Esophagus mucosa (tissue), 1 donor: ENCODE data around the gene MYPN. TPM values are rescaled to one million over a fixed set of nuclear protein-coding genes. Genes with fewer than 3 reads are reported as not detected.
A peak's percentile ranks its signal among the peaks of the same experiment; 100 is the strongest.

Experiments used
- ATAC-seq: fragments of 200-7000 bp; cut with Tn5 transposase; one replicate; pipeline ENCODE4 v1.9.1; 2020
- total RNA-seq: library from RNA; stranded (reverse); gene quantifications from one replicate; pipeline ENCODE4 v1.2.4, GENCODE V29; 2023
- donor health status: DM: yes; HTN: yes; CAD: no.

The MYPN gene
- total RNA-seq, 1 donor from 2014 or later = 0.08 TPM

GRCh38 chr10:68090586-68090985 lies 18.7 kb upstream of the MYPN start:
- ATAC-seq = no peak

- ATAC-seq = no peak
Measured at GRCh38 chr10:68092512-68092911, 16.8 kb upstream of the MYPN start.

- peak; percentile 11 for ATAC-seq
Measured at GRCh38 chr10:68095153-68095552, 14.1 kb upstream of the MYPN start.

GRCh38 chr10:68096913-68097516 lies 12.3 kb upstream of the MYPN start:
- peak; percentile 96 for ATAC-seq

GRCh38 chr10:68099736-68100135 lies 9.6 kb upstream of the MYPN start:
- ATAC-seq = no peak

GRCh38 chr10:68101066-68101465 lies 8.2 kb upstream of the MYPN start:
- ATAC-seq = no peak

- no peak for ATAC-seq
Measured at GRCh38 chr10:68103261-68103878, 5.9 kb upstream of the MYPN start.

- ATAC-seq = no peak
Measured at GRCh38 chr10:68103901-68104300, 5.4 kb upstream of the MYPN start.

GRCh38 chr10:68105820-68106219 lies 3.5 kb upstream of the MYPN start:
- no peak for ATAC-seq

- no peak for ATAC-seq
Measured at GRCh38 chr10:68106656-68107055, 2.6 kb upstream of the MYPN start.

GRCh38 chr10:68107651-68108050 lies 1.6 kb upstream of the MYPN start:
- no peak for ATAC-seq

- ATAC-seq = no peak
Measured at GRCh38 chr10:68108051-68108450, 1.2 kb upstream of the MYPN start.

- no peak for ATAC-seq
Measured at GRCh38 chr10:68108653-68109052, 635 bp upstream of the MYPN start.

GRCh38 chr10:68110027-68110426 lies 739 bp downstream of the MYPN start:
- no peak for ATAC-seq

- ATAC-seq = no peak
Measured at GRCh38 chr10:68111584-68111983, 2.3 kb downstream of the MYPN start.

- ATAC-seq = no peak
Measured at GRCh38 chr10:68112837-68113236, 3.5 kb downstream of the MYPN start.

GRCh38 chr10:68118657-68119056 lies 9.4 kb downstream of the MYPN start:
- ATAC-seq = no peak

GRCh38 chr10:68121020-68121743 lies 11.9 kb downstream of the MYPN start:
- no peak for ATAC-seq

GRCh38 chr10:68121852-68122251 lies 12.6 kb downstream of the MYPN start:
- no peak for ATAC-seq

GRCh38 chr10:68124718-68125117 lies 15.4 kb downstream of the MYPN start:
- no peak for ATAC-seq

GRCh38 chr10:68125772-68126171 lies 16.5 kb downstream of the MYPN start:
- no peak for ATAC-seq

GRCh38 chr10:68128015-68128414 lies 18.7 kb downstream of the MYPN start:
- no peak for ATAC-seq

- no peak for ATAC-seq
Measured at GRCh38 chr10:68132391-68132790, 23.1 kb downstream of the MYPN start.

- no peak for ATAC-seq
Measured at GRCh38 chr10:68133523-68133922, 24.2 kb downstream of the MYPN start.
